Peyer's patch (tissue), 4 donors: ENCODE measurements around the gene AKAP6.

ENCODE experiments used
- CTCF ChIP-seq, 6 experiments: fragments of 450-650 bp in 4 of 6; fragments of 200-600 bp in 2 of 6; sonication (generic) in 1 of 6; IDR thresholded peaks; one replicate each; pipeline ENCODE4 v1.5.1; 2017 to 2019; ENCODE audit warnings: antibody characterized with exemption in 6 of 6, mild to moderate bottlenecking in 3 of 6, moderate library complexity in 1 of 6
- POLR2A ChIP-seq, 2 donors: fragments of 450-650 bp; IDR thresholded peaks; one replicate each; pipeline ENCODE4 v1.5.1; 2017; ENCODE audit warnings: antibody characterized with exemption in 2 of 2, mild to moderate bottlenecking in 2 of 2, moderate library complexity in 2 of 2

GRCh38 chr14:32497248-32497647 is 168.2 kb downstream of the AKAP6 start:
- TF ChIP-seq CTCF (IDR thresholded peaks at IDR 0.05) (no peak), POLR2A (IDR thresholded peaks at IDR 0.05) (no peak)
